HG03280 (cell line): ENCODE results near the gene NEDD8.
"Not testable (repeated sequence)": the region's sequence is repeated elsewhere in the genome, so short reads cannot be mapped to it uniquely, and the experiment has no call there.

Experiments
- ATAC-seq: cut with Tn5 transposase; IDR thresholded peaks from one replicate; pipeline ENCODE4 v1.9.1; 2021; ENCODE audit warnings: mild to moderate bottlenecking, moderate library complexity; ENCODE audit not compliant: unreplicated experiment

The NEDD8 gene

DNA sequence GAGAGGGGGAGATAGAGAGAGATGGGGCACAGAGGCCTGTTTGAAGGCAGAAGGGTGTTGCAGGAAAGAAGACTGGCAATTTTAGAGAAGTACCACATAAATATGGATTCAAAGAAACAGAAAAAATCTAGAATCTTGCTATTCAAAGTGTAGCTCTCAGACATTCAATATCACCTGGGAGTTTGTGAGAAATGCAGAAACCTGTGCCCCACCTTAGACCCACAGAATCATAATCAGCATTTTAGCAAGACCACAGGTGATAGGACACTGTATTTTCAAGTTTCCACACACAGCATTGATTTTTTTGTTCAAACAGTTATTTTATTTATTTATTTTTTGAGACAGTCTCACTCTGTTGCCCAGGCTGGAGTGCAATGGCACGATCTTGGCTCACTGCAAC lies 3.3 kb downstream of the NEDD8 start:
- no peak for ATAC-seq

DNA sequence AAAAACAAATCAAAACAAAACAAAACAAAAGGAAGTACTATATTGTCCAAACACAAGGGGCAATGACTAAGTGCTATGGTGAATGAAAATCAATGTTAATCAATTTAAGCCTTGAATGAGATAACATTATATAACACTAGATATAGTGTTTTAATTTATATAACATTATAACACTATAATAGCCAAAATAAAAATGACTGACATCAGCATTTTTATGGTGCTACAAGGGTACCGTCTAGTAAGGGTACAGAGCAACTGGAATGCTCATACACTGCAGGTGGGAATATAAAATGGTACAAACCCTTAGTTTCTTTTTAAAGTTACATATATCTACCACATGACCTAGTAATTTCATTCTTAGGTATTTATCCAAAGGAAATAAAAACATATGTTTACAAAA lies 5.7 kb downstream of the NEDD8 start:
- no peak for ATAC-seq

DNA sequence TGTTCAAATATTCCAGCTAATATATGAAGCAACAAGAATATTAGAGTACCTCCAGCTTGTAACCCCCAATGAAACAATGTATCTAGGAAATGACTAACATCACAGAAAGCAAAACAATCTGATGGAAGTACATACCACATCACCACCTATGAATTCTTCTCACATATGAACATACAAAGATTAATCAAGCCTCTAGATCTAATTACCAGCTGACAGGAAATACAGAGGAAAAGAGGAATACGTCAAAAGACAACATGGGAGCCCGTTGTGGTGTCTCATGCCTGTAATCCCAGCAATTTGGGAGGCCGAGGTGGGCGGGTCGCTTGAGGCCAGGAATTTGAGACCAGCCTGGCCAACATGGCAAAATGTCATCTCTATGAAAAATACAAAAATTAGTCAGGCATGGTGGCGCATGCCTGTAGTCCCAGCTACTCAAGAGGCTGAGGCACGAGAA lies 7.5 kb downstream of the NEDD8 start:
- no peak for ATAC-seq

DNA sequence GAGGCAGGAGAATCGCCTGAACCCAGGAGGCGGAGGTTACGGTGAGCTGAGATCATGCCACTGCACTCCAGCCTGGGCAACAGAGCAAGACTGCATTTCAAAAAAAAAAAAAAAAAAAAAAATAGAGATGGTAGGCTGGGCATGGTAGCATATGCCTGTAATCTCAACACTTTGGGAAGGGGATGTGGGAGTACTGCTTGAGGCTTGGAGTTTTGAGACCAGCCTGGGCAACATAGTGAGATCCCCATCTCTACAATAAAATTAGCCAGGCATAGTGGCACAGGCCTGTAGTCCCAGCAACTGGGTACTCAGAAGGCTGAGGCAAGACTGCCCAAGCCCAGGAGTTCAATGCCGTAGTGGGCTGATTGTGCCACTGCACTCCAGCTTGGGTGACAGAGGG lies 9.2 kb downstream of the NEDD8 start:
- not testable (repeated sequence) for ATAC-seq

DNA sequence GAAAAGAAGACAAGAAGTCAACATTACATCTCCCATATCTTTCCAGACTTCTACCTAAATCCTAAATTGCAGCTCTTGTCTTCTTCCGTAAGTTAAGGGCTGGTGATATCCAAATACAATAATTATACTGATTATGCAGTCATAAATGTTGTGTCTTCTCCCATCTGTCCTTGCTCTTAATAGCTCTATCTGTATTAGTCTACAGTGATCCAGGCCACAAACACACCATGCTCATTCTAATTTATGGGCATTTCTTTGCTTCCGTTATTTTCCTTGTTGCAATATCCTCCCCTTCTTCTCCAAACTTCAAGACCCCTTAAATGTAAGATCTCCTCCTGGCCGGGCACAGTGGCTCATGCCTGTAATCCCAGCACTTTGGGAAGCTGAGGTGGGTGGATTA lies 12.6 kb downstream of the NEDD8 start:
- ATAC-seq: no peak

DNA sequence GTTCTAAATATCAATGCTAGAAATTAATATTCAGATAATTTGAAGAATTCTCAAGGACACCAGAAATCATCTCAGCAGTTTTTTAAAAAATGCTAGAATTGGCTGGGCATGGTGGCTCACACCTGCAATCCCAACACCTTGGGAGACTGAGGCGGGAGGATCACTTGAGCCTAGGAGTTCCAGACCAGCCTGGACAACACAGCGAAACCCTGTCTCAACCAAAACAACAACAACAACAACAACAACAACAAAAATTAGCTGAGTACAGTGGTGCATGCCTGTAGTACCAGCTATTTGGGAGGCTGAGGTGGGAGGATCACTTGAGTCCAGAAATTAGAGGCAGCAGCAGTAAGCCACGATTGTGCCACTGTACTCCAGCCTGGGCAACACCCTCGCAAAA lies 13.1 kb downstream of the NEDD8 start:
- no peak for ATAC-seq

DNA sequence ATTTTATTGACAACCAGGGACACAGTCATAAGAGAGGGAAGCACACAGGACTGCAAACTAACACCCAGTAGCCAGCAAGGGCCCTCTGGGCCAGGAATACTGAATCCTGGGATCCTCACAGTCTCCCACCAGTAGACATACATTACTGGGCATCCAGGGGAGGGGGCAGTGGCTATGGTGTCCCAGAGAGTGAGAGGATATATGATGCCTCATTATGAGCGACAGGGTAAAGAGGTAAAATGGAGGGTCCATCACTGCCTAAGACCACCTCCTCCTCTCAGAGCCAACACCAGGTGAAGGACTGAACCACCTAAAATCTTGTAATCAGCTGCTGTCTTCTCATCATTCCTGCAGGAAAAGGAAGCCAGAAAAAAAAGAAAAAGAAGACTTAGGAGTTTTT lies 15.3 kb downstream of the NEDD8 start:
- ATAC-seq: not testable (repeated sequence)

DNA sequence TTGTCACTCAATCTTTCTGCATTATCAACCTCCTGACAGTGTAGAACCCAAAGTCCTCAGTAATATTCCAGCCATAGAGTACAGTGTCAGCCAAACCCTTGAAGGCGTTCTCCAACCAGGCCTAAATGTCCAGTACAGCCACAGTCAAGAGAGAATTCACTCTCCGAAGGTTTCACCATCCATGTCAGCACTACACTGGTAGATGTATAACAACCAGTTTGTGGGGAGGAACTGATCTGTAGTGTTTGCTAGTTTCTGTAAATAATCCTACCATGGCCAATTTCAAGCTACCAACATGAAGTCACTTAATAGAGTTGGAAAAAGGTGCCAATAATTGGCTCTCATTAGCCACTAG lies 15.8 kb downstream of the NEDD8 start:
- no peak for ATAC-seq

DNA sequence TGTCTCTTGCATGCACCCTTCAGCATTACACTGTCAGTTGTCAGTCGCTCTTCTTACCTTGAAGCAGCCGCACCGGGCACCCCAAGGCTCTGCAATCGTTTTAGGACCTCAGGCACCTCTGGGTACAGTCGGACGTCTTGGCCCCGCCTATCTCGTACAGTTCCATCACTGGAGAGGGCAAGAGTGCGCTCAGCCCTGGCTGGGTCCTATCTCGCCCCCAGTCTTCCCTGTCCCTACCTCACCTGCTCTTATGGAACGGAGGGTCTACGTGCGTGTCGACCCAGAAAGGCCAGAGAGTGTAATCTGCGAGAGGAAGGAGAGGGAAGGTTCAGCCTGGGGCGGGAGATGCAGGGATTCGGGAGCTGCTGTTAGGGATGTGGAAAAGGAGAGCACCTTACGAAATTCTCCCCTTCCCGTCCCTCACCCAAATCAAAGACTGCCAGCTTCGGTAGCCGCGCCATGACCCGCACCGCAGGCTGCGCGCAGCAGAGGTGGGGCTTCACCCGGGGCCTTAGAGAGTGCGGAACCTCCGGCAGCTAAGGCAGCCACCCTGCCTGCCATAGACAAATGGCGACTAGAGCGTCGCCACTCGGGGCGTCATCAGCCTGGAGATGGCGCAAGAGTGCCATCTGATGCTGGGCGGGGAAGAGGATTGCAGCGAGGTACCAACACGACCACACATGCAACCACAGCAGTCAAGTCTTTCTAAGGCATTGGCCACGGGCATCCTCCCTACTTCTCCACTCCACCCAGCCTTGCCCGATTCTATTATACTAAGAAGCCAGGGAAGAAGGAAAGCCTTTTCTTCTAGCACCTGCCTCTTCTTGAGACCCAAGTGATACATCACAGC lies 16.4 kb downstream of the NEDD8 start, which contains the start of gene MDP1:
TSS of gene MDP1 (minus strand) at position 572 of the 850 bp plus-strand sequence. CDS start at position 461, 111 bp downstream.
- peak; percentile 67 for ATAC-seq

DNA sequence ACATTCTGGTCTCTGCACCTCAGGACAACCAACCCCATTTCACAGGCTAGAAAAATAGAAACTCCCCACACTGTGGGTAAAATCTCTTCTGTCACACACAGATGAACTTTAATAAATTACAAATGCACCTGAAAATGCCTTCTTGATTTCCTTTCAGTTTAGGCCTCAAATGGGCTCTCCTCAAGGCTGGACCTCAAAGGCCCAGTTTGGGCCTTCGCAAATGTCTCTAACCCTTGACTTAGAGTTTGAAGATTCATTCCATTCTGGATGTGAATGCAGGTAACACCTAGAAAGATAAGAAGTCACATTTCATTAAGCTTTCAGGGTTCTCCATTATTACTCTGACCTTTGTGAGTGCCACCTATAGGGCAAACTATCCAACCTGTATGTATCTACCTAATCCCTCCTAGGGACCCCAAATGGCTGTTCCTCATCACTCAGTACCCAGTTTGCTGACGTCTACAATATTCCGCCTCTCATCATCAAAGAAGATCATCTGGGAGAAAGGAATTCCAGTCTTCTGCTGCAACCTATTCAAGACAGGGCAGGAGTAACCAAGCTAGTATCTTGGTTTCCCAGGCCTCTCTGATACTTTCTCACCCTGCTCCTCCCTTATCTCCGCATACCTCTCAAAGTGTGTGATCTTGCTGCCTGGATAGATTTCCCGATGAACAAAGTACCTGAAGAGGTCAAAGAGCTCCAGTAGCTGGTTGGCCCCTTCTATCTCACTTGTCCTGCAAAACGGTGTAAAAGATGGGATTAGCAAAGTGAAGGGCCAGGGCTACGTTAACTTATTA lies 18.1 kb downstream of the NEDD8 start:
- ATAC-seq: no peak

DNA sequence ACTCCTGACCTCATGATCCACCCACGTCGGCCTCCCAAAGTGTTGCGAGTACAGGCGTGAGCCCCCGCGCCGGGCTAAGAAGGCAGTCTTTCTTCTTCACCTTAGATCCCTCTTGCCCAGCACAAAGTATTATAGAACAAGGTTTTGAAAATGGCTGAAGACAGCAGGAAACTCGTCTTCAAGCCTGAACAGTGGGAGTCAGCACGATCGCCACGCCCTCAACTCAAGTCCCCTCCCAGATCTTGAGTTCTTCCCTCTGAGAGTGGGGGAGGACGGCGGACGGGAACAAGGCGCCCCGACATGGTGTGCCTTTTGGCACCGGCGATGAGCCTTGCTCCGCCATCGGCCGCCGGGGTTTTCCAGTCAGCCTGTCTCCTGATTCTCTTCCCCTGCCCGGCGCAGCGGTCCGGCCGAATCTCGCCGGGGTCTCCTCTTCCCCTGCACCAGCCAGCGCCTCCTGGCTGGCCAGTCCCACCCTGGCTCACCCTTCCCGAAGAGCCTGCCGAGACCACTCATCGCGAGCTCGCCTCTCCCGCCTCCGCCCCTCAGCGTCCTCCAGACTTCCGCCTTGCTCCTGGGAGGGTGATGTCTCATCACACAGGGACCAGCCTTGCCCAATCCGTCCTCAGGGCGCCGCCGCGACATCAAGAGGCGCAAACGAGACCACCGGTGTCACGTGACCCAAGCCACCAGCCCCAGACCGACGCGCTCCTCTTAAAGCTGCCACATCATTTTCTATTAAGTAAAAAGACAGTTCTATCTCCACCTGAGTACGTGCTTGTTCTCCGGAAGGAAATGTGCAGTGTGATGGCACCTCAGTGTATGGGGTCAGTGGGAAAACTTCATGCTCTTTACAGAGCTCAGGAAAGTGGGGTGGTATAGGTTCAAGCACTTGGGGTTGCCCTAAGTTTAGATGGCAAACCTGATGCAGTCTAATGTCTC lies 19.0 kb downstream of the NEDD8 start, which contains the start of gene CHMP4A:
TSS of gene CHMP4A (minus strand) at position 565 of the 942 bp plus-strand sequence. CDS start at position 516, 49 bp downstream.
- peak; percentile 81 for ATAC-seq

DNA sequence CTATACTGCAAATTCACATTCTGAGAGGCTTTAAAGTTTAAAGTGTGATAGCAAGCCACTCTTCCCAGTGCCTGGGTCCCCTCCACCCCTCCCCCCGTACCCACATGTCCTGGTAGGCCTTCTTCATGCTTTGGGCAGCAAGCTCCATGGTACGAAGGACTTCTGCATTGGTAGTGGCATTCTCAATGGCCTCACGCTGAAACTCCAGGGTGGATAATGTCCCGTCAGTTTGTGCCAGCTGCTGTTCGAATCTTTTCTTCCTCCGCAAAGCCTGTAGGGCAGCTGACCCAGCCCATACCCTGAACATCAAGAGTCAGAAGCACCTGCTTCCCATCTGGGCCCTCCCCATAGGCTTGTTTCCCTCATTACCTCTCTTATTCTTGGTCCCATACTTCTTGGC lies 20.9 kb downstream of the NEDD8 start:
- ATAC-seq: no peak

DNA sequence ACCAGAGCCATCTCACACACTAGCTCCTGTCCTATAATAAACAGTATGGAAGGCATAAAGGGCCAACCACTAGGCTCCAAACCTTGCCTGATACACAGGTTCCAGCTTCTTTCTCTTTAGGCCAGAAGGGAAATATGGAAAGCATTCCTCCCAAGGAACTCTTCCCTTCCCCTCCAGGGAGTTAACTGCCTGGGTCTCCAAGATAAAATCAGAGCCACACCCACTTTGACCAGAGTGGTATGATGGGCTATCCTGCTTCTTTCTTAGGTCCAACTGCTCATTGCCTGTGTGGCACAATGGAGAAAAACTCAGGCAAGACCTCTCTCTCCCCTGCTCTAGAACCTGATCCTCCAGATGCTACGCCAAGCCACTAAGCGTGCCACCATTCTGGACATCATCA lies 24.5 kb downstream of the NEDD8 start:
- no peak for ATAC-seq

DNA sequence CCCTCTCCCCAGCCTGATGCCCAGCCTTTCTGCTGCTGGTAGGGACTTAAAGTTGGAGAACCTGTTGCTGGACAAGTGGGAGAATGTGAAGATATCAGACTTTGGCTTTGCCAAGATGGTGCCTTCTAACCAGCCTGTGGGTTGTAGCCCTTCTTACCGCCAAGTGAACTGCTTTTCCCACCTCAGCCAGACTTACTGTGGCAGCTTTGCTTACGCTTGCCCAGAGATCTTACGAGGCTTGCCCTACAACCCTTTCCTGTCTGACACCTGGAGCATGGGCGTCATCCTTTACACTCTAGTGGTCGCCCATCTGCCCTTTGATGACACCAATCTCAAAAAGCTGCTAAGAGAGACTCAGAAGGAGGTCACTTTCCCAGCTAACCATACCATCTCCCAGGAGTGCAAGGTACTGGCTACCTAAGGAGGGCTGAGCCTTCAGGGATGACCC lies 25.0 kb downstream of the NEDD8 start:
- no peak for ATAC-seq

DNA sequence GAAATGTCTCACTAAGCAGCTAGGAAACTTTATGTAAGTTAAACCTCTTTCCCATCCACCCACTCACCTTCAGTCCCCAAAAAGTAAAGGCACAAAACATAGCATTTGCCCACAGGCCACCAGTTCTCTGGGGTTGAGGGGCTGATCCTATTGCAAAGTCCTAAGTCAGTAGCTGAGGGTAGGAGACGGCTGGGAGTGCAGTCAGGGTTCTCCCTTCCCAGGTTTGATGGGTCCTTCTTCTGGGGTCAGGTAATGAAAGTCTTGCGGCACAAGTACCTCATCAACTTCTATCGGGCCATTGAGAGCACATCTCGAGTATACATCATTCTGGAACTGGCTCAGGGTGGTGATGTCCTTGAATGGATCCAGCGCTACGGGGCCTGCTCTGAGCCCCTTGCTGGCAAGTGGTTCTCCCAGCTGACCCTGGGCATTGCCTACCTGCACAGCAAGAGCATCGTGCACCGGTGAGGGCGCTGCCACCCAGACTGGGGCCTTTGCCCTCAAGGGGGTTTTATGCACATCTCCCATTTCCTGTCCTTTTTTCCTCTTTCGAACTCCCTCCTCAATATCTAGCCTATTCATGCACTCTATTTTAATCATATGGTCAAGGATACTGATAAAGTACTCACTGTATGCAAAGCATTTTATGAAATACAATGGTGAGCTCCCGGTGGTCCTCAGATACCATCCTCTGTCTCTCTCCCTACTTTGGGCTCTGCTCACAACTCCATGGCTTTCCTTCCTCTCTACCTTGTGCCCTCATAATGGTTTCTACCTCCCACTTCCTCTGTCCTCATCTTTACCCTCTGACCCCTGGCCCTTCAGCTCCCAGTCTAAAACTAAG lies 25.7 kb downstream of the NEDD8 start:
- ATAC-seq: no peak

DNA sequence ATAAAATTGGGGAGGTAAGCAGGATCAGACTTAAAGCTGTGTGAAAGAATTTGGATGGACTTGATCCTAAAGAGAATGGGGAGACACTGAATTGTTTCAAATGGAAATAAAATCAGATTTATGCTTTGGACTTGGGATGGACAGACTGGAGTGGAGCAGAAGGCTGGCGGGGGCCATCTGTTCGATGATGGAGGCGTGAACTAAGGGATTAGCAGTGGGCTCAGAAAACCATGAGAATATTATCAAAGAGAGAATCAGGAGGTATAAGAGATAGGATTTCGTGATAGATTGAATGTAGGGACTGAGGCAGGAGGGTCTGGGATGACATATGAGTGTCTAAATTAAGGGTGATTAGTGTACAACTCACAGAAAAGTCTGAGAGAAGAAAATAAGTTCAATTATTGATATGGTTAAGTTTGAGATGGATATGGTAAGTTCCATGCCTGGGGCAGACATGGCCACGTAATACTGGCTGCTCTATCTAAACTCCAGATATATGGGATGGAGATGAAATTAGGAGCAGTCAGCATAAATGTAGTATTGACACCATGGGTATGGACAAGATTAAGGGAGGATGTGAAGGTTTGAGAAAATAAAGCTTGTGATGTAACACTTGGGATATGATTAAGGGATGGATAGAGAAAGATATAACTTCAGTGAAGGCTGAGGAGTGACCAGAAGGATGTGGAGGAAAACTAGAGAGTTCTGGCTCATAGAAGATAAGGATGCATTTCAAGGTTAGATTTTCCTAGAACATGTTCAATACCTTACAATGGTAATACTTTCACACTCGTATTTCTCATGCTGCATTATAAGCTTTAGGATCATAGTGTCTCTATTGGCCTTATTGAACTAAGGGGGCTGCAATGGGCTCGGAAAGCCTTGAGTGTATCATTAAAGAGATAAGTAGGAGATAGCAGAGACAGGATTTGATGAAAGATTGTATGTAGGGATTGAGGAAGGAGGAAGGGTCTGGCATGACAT lies 27.7 kb downstream of the NEDD8 start:
- no peak for ATAC-seq

DNA sequence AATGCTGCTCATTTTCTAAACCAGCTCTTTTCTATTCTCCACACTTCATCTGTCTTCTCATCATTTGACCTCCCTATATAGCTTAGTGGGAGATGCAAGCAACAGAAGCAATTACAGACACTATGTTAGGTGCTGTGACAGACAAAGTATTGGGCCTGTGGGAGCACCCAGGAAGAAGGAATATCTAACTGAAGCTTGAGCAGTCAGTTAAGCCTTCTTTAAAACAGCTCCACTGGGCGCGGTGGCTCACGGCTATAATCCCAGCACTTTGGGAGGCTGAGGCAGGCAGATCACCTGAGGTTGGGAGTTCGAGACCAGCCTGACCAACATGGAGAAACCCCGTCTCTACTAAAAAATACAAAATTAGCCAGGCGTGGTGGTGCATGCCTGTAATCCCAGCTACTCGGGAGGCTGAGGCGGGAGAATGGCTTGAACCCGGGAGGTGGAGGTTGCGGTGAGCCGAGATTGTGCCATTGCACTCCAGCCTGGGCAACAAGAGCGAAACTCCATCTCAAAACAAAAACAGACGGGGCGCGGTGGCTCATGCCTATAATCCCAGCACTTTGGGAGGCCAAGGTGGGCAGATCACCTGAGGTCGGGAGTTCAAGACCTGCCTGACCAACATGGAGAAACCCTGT lies 28.8 kb downstream of the NEDD8 start:
- ATAC-seq: not testable (repeated sequence)

DNA sequence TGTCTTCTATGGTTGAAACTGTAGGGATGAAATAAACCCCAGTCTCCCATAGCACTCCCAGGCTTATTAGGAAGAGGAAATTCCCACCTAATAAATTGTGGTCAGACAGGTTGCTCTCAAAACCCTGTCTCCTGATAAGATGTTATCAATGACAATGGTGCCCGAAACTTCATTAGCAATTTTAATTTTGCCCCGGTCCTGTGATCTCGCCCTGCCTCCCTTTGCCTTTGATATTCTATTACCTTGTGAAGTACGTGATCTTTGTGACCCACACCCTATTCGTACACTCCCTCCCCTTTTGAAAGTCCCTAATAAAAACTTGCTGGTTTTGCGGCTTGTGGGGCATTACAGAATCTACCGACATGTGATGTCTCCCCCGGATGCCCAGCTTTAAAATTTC lies 29.6 kb downstream of the NEDD8 start:
- not testable (repeated sequence) for ATAC-seq
